B cell (primary cell): ENCODE measurements around the gene ITPR3. TPM values are rescaled to one million over a fixed set of nuclear protein-coding genes. Genes with fewer than 3 reads are reported as not detected.

ENCODE experiments used
- ATAC-seq: fragments of 200-7000 bp; cut with Tn5 transposase; one replicate; pipeline ENCODE4 v1.10.0; 2021; ENCODE audit warnings: low read depth, mild to moderate bottlenecking, moderate number of reproducible peaks, moderate library complexity
- CTCF ChIA-PET: fragments of 350-600 bp; sonication (Branson Sonifier 250); formaldehyde crosslinking; loops from one replicate; lab custom pipeline; 2021; ENCODE audit warnings: antibody characterized with exemption, inconsistent platforms; lab: Charles Lee
- POLR2A ChIA-PET: fragments of 350-600 bp; sonication (Branson Sonifier 250); formaldehyde crosslinking; loops from one replicate; lab custom pipeline; 2021; ENCODE audit warnings: antibody characterized with exemption; lab: Charles Lee
- DNase-seq: peaks from one replicate; pipeline ENCODE4 v3.0.0; 2013
- H2AFZ ChIP-seq: 2 replicates; pipeline ENCODE4 v1.6.1; 2012; ENCODE audit warnings: mild to moderate bottlenecking, low read depth, low read length; ENCODE audit not compliant: insufficient read depth, poor library complexity, severe bottlenecking
- H3K27ac ChIP-seq, 2 donors: 1 replicate in 1 of 2; 2 replicates in 1 of 2; pipeline ENCODE4 v1.5.1; 2012 to 2013; ENCODE audit warnings: low read length in 2 of 2, mild to moderate bottlenecking in 2 of 2, moderate library complexity in 1 of 2
- H3K27me3 ChIP-seq, 4 experiments: fragments of 200-600 bp in 1 of 4; sonication (generic) in 1 of 4; replicated peaks in 1 of 4; 1 replicate in 2 of 4; 2 replicates in 2 of 4; pipeline versions ENCODE4 v1.6.1 to v1.7.0; 2013 to 2016; ENCODE audit warnings: low read length in 3 of 4, mild to moderate bottlenecking in 2 of 4, mixed read lengths in 1 of 4, moderate library complexity in 1 of 4; ENCODE audit not compliant: insufficient read depth in 4 of 4, control insufficient read depth in 3 of 4; ENCODE audit errors: control extremely low read depth in 1 of 4
- H3K36me3 ChIP-seq, 2 experiments: replicated peaks in 1 of 2; 1 replicate in 1 of 2; 2 replicates in 1 of 2; pipeline versions ENCODE4 v1.6.1 to v1.7.1; 2013; ENCODE audit warnings: low read length in 1 of 2; ENCODE audit not compliant: insufficient read depth in 2 of 2, control insufficient read depth in 1 of 2; ENCODE audit errors: control extremely low read depth in 1 of 2, extremely low read depth in 1 of 2
- H3K4me1 ChIP-seq, 2 donors: fragments of 200-600 bp in 1 of 2; sonication (generic) in 1 of 2; 1 replicate in 1 of 2; 2 replicates in 1 of 2; pipeline versions ENCODE4 v1.5.1 to v1.6.1; 2013 to 2017; ENCODE audit warnings: low read length in 2 of 2; ENCODE audit not compliant: control insufficient read depth in 2 of 2, insufficient read depth in 2 of 2
- H3K4me2 ChIP-seq: replicated peaks from 2 replicates; pipeline ENCODE3; 2012; ENCODE audit warnings: mild to moderate bottlenecking, low read depth, low read length; ENCODE audit not compliant: poor library complexity, severe bottlenecking
- H3K4me3 ChIP-seq, 5 experiments: fragments of 200-600 bp in 1 of 5; sonication (generic) in 1 of 5; 1 replicate in 3 of 5; 2 replicates in 2 of 5; pipeline versions ENCODE4 v1.5.1 to v1.7.0; 2011 to 2016; ENCODE audit warnings: low read length in 4 of 5, mild to moderate bottlenecking in 4 of 5, low read depth in 2 of 5, control low read depth in 1 of 5, moderate library complexity in 1 of 5; ENCODE audit not compliant: insufficient read depth in 1 of 5; ENCODE audit errors: control extremely low read depth in 1 of 5, extremely low read depth in 1 of 5
- H3K79me2 ChIP-seq: fragments of 200-600 bp; sonication (generic); one replicate; pipeline ENCODE4 v1.6.0; 2016; ENCODE audit warnings: low read length; ENCODE audit not compliant: control insufficient read depth, insufficient read depth
- H3K9ac ChIP-seq: fragments of 200-600 bp; sonication (generic); 2 replicates; pipeline ENCODE4 v1.6.1; 2017; ENCODE audit warnings: mild to moderate bottlenecking, low read length, moderate library complexity
- H3K9me3 ChIP-seq, 3 donors: one replicate each; pipeline versions ENCODE4 v1.6.1 to v1.7.1; 2013; ENCODE audit warnings: low read length in 2 of 3; ENCODE audit not compliant: control insufficient read depth in 2 of 3, insufficient read depth in 1 of 3; ENCODE audit errors: control extremely low read depth in 1 of 3
- H4K20me1 ChIP-seq: 2 replicates; pipeline ENCODE4 v1.6.0; 2012; ENCODE audit warnings: mild to moderate bottlenecking, low read length; ENCODE audit not compliant: insufficient read depth, control insufficient read depth, poor library complexity, severe bottlenecking
- H3K27ac Mint-ChIP-seq: one replicate; pipeline ENCODE4 v1.8.0; 2021; ENCODE audit warnings: mixed read lengths
- H3K27me3 Mint-ChIP-seq: one replicate; pipeline ENCODE4 v1.8.0; 2021; ENCODE audit warnings: mixed read lengths
- H3K4me1 Mint-ChIP-seq: one replicate; pipeline ENCODE4 v1.8.0; 2021; ENCODE audit warnings: mixed read lengths
- H3K4me3 Mint-ChIP-seq: one replicate; pipeline ENCODE4 v1.8.0; 2021; ENCODE audit warnings: mixed read lengths
- H3K9me3 Mint-ChIP-seq: one replicate; pipeline ENCODE4 v1.8.0; 2022; ENCODE audit warnings: mixed read lengths; ENCODE audit not compliant: insufficient read depth
- CTCF ChIP-seq: fragments of 200-600 bp; IDR thresholded peaks from one replicate; pipeline ENCODE4 v1.8.0; 2022; ENCODE audit warnings: antibody characterized with exemption, mild to moderate bottlenecking
- EZH2 ChIP-seq: IDR thresholded peaks from 2 replicates; pipeline ENCODE4 v1.6.1; 2012; ENCODE audit warnings: borderline replicate concordance, low read depth, mild to moderate bottlenecking, moderate library complexity, low read length; ENCODE audit not compliant: insufficient read depth, poor library complexity, severe bottlenecking
- WGBS: methylation state at CpG from one replicate; pipeline ENCODE4 v1.1.5; 2013; ENCODE audit warnings: missing lambda C conversion rate; ENCODE audit not compliant: insufficient coverage; 5-methylcytosine and 5-hydroxymethylcytosine counted together
- intact Hi-C: fragments of 100-400 bp; cut with micrococcal nuclease; formaldehyde crosslinking; loops from one replicate; pipeline ENCODE4 v1.10.0; 2022
- polyA plus RNA-seq: library from polyadenylated mRNA; depleted of rRNA; stranded (reverse); fragments of >200 nt; gene quantifications from 2 replicates; pipeline ENCODE4 v1.2.3, GENCODE V29; 2012
- total RNA-seq, 2 donors: library from RNA; stranded (reverse); fragments of 120-200 nt in 1 of 2; gene quantifications; 1 replicate in 1 of 2; 2 replicates in 1 of 2; pipeline versions ENCODE4 v1.2.3 to v1.2.4, GENCODE V29; 2013 to 2022

The ITPR3 gene
- total and polyA plus RNA-seq, 2 donors (not counting 1 experiment from before 2014, with no cell fraction given) = 61.9 to 67.6 TPM

GRCh38 chr6:33602180-33602579, 18.9 kb upstream of the ITPR3 start:
- Histone ChIP-seq H3K9ac (no peak overlapping the region), H3K27me3 (no peaks in the 10 kb centered on the region), H3K4me3 (no peak overlapping the region), H3K4me2 (no peak overlapping the region), H3K4me1 (peaks cover under 1 to 7% of the 10 kb centered on the region in 2 donors), H3K36me3 (no peaks in the 10 kb centered on the region), H3K27ac (no peak overlapping the region), H3K9me3 (peaks cover 0 to 9% (median 0%) of the 10 kb centered on the region in 3 donors), H4K20me1 (no peaks in the 10 kb centered on the region), H2AFZ (no peak overlapping the region), H3K79me2 (no peaks in the 10 kb centered on the region)
- Mint-ChIP-seq H3K27ac (no peak overlapping the region), H3K4me1 (peaks cover 15% of the 10 kb centered on the region), H3K4me3 (no peak overlapping the region), H3K9me3 (no peaks in the 10 kb centered on the region), H3K27me3 (no peaks in the 10 kb centered on the region)
- POLR2A ChIA-PET = interaction anchor here (0.7 kb wide), 1 partner anchor 413 kb away, joined by 3 read pairs; no protein-coding TSS in a partner anchor
- CTCF ChIA-PET = interaction anchor here (2.0 kb wide), 1 partner anchor 12 kb away, joined by 5 read pairs; no protein-coding TSS in a partner anchor
- 83% methylated on average over 1 of the region's 2 CpGs for WGBS
- DNase-seq (no peak), ATAC-seq (no peak)
- TF ChIP-seq CTCF = no peak
- intact Hi-C loops = no loop called here

- Histone ChIP-seq H3K9me3 (peaks cover 0 to 9% (median 0%) of the 10 kb centered on the region in 3 donors), H3K4me1 (peaks cover 7 to 20% of the 10 kb centered on the region in 2 donors), H3K4me3 (no peak overlapping the region), H3K4me2 (no peak overlapping the region), H2AFZ (no peak overlapping the region), H3K9ac (no peak overlapping the region), H3K36me3 (no peaks in the 10 kb centered on the region), H3K27ac (no peak overlapping the region), H3K79me2 (no peaks in the 10 kb centered on the region), H3K27me3 (no peaks in the 10 kb centered on the region), H4K20me1 (no peaks in the 10 kb centered on the region)
- no peak overlapping the region for H3K4me3 Mint-ChIP-seq
- ChIA-PET POLR2A (interaction anchor here (1.7 kb wide), 1 partner anchor 13 kb away, joined by 7 read pairs; no protein-coding TSS in a partner anchor), CTCF (interaction anchor here (0.6 to 9.2 kb wide), 4 partner anchors 16 to 261 kb away, joined by 3 to 330 read pairs (median 37); partner anchors contain the start of gene ITPR3)
- H3K27ac Mint-ChIP-seq = no peak overlapping the region
- H3K27me3 Mint-ChIP-seq = no peaks in the 10 kb centered on the region
- WGBS = 100% methylated on average over 2 of the region's 4 CpGs
- intact Hi-C loops = no loop called here
- no peaks in the 10 kb centered on the region for H3K9me3 Mint-ChIP-seq
- ATAC-seq (no peak), DNase-seq (no peak)
- peaks cover 28% of the 10 kb centered on the region for H3K4me1 Mint-ChIP-seq
- TF ChIP-seq EZH2 (no peak), CTCF (no peak)
Measured at GRCh38 chr6:33604941-33605854, 15.9 kb upstream of the ITPR3 start.
